ENCODE data around the gene NCKAP1.
"Not testable (repeated sequence)": the region's sequence is repeated elsewhere in the genome, so short reads cannot be mapped to it uniquely, and the experiment has no call there.

The NCKAP1 gene

DNA sequence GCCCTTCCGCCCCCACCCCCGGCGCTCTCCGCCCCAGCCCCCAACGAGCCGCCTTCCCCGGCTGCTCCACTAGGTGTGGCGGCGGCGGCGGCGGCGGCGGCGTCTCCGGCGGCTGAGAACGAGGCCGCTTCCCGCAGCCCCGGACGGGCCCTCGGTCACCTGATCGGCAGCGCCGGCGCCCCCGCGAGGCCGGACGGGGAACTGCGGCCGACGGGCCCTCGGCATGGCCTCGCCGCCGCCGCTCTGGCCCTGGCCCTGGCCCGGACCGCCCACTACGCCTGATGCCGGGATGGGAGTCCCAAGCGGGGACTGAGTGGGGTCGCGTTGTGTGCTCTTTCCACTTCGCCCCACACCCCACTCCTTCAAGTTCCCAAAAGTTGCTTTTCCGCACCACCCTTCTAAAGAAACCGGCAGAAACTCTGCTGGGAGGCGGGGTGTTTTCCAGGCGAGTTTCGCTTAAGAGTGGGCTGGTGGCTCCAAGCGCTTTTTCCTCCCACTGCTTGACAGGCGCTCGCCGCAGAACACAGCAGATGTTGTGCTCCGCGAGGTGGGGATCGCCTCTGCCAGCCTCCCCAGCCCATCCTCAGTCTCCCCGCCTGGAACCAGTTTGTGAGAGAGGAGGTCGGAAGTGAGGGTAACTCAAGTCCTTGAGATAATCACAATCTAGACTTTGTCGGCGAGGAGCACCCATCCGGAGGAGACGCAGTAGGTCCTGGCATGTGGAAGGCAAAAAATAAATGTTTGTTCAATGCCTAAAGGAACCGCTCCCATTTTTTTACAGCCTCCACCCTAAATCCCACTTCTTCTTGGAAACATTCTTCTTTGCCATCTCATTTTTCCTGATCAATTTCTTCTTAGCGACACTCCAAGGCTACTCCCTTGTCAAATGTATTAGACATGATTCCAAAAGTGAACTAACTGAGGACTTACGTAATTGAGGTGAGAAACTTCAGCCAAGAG lies at the start of gene NCKAP1:
Gene NCKAP1, minus strand, starts transcription at position 117 of the 960 bp plus-strand sequence. CDS start 358 bp downstream, outside the sequence.
- DNase-seq: peak; percentile 69

DNA sequence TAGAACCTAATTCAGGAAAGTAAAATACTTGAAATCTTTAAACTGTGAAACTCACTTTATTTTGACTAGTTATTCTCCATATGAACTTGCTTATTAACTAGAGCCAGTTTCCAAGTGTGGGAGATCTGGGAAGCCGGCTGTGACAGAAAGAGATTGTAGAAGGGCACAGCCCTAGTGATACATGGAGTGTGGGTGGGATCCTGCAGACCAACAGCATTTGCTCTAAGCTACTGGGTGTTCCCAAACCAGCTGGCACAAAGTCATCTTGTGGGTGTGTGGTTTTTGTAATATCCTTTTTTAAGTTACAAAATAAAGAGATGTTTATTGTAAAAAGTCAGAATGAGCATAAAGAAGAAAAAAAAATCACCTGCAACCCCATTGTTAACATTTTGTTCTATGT lies 43.7 kb upstream of the NCKAP1 start:
- peak; percentile 75 for DNase-seq

DNA sequence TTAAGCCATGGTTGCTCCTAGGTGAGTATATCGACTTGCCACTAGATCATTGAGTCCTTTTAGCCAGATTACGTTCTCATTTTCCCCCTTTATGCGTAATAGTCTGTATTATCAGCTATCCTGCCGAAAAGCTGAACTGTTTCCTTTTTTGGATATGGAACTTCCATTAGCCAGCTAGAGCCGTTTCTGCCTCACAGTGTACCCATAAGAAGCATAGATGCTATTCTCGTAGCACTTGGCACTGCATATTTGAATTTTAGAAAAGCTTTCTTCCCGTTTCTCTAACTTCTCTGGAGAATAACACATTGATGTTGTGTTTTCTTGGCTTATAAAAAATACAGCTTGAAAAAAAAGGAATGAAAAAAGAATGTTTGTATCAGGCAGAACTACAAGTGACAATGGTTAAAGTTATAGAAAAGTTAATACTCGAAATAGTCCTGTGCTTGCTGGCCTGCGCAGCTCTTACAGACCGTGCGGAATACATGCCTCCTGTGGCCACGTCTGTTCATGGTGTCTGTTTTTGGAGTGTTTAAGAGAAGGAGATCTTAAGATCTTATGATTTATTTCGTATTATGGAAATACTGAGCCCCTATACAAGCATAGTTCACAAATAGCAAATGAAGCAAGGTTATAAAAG lies 41.0 kb upstream of the NCKAP1 start:
- DNase-seq: peak; percentile 27

DNA sequence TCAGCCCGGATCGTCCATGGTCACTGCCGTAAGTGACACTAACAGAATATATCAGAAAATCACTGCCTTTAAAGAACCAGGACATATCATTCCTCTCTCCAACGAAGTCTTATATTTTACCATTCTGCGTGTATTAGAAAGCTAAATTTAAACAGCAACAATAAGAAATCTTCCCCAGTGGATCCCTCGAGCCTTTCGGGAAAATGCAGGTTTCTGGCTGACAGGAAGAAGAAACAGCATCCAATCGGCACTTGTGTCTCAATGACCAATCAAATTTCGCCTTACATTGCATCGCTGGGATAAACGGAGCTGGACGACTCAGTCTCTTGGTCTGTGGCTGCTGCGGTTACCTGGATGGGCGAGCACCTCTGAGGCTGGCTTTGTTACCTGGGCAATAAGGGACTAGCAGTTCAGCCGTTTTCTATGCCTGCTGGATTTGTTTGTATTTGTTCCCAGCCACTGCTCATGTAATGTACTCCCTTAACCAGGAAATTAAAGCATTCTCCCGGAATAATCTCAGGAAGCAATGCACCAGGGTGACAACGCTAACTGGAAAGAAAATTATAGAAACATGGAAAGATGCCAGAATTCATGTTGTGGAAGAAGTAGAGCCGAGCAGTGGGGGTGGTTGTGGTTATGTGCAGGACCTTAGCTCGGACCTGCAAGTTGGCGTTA lies 40.3 kb upstream of the NCKAP1 start, which contains the start of gene DUSP19:
Gene DUSP19, plus strand, starts transcription at position 284 of the 675 bp plus-strand sequence. Its CDS starts 187 bp downstream, at position 471.
- DNase-seq: peak; percentile 81

- peak; percentile 34 for DNase-seq
These were observed 39.9 kb upstream of the NCKAP1 start for GRCh38 chr2:183078163-183078463.

DNA sequence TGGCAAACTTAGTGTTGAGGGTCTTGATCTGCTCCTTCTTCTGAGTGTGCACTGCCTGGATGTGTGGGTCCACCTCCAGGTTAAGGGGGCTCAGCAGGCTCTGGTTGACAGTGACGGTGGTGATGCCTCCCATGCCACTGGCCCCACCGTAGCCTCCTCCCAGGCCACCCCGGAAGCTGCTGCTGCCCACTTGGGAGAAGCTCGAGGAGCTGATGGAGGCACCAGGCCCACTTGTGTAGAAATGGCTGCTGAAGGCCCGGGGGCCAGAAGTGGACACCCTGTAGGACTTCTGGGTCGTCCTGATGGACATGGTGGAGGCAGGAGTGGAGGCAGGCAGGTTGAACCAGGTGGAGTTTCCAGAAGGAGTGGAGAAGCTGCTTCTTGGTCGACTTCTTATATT lies 33.9 kb upstream of the NCKAP1 start:
- no peak for DNase-seq

DNA sequence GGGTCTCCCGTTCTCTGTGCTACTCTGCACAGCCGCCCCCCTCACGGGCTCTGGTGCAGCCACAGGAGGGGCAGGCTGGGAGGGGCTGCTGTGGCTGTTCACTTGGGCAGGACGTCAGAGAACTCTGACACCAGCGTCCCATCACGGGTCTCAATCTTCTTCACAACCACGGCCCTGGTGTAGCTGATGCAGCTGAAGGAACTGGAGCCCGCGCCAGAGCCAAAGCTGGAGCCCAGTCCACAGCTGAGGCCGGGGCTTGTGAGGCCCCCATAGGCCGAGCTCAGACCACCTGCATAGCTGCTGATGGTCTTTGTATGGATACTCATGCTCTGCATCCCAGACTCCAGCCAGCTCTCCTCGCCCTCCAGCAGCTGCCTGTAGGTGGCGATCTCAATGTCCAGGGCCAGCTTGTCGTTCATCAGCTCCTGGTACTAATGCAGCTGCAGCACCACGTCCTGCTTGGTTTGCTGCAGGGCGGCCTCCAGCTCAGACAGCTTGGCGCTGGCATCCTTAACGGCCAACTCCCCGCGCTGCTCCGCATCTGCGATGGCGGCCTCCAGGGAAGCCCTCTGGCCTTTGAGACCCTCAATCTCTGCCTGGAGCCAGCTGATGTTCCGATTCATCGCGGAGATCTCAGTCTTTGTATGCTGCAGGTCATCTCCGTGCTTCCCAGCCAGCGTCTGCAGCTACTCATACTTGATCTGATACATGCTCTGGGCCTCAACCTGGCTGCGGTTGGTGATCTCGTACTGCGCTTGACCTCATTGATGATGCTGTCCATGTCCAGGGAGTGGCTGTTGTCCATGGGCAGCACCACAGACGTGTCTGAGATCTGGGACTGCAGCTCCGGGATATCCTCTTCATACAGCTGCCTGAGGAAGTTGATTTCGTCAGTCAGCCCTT lies 32.9 kb upstream of the NCKAP1 start:
- DNase-seq: peak; percentile 35

DNA sequence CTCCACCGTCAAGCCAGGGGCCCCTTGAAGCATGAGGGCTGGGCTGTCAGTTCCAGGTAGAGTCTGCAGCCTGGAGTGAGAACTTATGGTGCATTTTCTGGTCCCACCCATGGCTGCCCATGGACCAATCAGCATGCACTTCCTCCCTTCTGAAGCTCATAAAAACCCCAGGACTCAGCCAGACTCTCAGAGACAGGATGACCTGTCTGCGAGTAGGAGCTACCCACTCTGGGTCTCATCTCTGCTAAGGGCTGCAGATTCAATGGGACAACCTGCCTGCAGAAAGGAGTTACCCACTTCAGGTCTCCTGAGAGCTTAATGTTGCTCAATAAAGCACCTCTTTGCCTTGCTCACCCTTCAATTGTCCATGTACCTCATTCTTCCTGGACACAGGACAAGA lies 30.9 kb upstream of the NCKAP1 start:
- DNase-seq: no peak

GRCh38 chr2:183068561-183068960 lies 30.3 kb upstream of the NCKAP1 start:
- no peak for DNase-seq

- DNase-seq: peak; percentile 17
These were observed 24.8 kb upstream of the NCKAP1 start for GRCh38 chr2:183063083-183063482.

GRCh38 chr2:183060571-183061231 lies 22.4 kb upstream of the NCKAP1 start:
- no peak for DNase-seq

- DNase-seq: peak; percentile 54
These were observed 21.3 kb upstream of the NCKAP1 start for GRCh38 chr2:183059561-183059960.

DNA sequence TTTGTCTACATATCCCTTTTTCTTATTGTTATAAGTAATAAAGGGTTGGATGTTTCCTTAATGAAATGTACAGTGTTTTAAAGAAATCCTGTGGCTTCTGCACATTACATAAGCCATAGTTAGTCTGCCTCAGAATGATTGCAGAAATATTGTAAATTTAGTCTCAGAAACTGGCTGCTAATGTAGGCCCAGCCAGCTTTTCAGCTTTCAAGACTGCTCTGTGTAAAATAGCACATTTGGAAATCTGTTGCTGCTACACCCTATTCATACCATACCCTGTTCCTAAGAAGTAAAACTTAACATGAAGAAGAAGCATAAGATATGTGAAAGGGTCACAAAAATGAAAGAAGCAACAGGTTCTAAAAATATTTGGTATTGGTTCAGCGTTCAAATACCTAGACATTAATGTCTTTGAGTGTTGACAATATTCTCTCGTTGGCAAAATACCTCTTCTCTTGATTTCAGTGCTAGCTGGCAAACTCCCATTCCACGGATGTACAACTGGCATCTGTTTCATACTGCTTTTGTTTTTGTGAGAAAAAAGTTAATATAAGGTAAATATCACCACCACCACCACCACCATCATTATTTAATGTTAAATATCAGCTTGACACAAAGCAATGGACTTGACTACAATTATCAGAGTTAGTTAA lies 19.2 kb upstream of the NCKAP1 start:
- DNase-seq: no peak

DNA sequence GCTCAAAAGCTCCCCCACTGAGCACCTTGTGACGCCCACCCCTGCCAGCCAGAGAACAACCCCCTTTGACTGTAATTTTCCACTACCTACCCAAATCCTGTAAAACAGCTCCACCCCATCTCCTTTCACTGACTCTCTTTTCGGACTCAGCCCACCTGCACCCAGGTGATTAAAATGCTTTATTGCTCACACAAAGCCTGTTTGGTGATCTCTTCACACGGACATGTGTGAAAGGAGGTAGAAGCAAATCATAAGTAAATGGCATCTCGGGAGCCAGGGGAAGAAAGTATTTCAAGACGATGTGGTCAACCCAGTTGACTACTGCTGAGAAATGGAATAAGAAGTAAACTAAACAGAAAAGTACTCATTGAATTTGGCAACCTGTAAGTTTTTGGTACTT lies 11.2 kb upstream of the NCKAP1 start:
- no peak for DNase-seq

DNA sequence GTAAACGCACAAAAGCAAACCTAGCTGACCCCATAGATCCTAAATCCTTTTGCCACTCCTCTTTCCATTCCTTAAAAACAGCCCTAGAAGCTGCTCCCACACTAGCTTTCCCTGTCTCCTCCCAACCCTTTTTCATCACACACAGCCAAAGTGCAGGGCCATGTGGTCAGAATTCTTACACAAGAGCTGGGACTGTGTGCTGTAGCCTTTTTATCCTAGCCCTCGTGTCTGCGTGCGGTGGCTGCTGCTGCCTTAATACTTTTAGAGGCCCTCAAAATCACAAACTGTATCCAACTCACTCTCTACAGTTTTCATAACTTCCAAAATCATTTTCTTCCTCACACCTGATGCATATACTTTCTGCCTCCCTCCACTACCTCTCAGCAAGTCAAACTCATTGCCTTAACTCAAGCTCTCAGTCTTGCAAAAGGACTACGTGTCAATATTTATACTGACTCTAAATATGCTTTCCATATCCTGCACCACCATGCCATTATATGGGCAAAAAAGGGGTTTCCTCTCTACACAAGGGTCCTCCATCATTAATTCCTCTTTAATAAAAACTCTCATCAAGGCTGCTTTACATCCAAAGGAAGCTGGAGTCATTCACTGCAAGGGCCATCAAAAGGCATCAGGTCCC lies 9.3 kb upstream of the NCKAP1 start:
- not testable (repeated sequence) for DNase-seq

GRCh38 chr2:183043580-183043979 lies 5.3 kb upstream of the NCKAP1 start:
- not testable (repeated sequence) for DNase-seq

- DNase-seq: no peak
These were observed 2.3 kb upstream of the NCKAP1 start for GRCh38 chr2:183040604-183041003.

DNA sequence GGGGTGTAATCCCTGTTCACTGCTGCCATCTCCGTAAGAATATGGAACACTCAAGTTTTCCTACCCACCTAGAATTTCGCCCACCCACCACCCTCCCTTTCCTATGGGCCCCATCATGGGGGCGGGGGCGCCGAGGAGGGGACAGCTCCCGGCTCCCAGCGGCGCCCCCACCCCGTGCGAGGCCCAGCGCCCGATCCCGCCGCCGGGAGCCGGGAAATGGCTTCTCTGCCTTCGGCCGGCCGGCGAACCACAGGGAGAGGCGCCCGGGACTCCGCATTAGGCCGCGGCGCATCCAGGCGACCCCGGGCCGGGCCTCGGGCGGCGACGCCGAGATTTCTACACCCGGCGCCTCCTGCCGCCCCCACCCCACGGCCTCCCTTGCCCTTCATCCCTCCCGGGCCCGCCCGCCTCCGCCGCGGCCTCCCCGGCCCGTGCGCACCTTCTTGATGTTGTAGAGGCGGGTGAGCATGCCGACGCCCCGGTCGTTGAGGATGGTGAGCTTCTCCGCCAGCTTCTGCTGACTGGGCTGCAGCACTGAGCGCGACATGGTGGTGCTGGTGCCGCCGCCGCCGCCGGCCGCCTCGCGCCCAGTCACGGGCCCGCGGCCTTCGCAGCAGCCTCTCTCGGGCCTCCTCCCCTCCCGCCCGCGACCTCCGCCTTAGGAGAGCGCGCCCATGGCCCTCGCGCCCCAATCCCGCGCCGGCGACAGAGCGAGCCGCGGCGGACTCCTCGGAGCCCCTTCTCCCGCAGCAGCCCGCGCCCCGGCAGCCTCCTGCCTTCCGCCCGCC lies 510 bp downstream of the NCKAP1 start:
- DNase-seq: peak; percentile 21

- no peak for DNase-seq
These were observed 1.1 kb downstream of the NCKAP1 start for GRCh38 chr2:183037074-183037552.
